ENCODE results near the gene CTDP1. TPM values are rescaled to one million over a fixed set of nuclear protein-coding genes. Genes with fewer than 3 reads are reported as not detected.

The CTDP1 gene
- total RNA-seq, 1 experiment from 2014 or later, result 16.1 TPM

DNA sequence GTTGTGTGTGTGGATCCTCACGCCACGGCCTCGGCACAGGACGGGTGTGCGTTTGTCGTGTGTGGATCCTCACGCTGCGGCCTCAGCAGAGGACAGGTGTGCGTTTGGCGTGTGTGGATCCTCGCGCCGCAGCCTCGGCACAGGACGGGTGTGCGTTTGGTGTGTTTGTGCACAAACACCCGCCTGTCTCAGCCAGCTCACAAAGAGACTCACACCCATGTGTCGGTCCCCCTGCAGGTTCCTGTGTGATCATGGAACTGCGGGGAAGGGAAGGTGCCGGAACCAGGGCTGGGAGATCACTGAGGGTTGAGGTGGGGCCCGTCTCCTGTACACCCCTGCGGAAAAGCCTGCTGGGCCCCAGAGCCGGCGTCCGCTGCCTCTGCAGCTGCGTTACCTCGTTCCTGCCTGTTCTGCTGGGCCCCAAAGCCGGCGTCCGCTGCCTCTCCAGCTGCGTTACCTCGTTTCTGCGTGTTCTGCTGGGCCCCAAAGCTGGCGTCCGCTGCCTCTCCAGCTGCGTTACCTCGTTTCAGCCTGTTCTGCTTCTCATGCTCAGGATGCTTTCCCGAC, 53.6 kb downstream of the CTDP1 start:
- ChIA-PET POLR2A (no interaction called here), CTCF (no interaction called here)
- Histone ChIP-seq H3K27me3 (replicated peaks; ENCODE audit: control insufficient read depth, insufficient read depth, low read length) (no peaks in the 10 kb centered on the region), H3K4me3 (ENCODE audit: low read depth, low read length) (no peak overlapping the region), H3K4me1 (no peaks in the 10 kb centered on the region), H3K9me3 (no peaks in the 10 kb centered on the region), H3K36me3 (ENCODE audit: control insufficient read depth, insufficient read depth, low read length) (no peaks in the 10 kb centered on the region)
- DNase-seq, result no peak
- H3K4me1 Mint-ChIP-seq (ENCODE audit: low read depth, unreplicated experiment), result no peaks in the 10 kb centered on the region
- H3K4me3 Mint-ChIP-seq (ENCODE audit: unreplicated experiment), result no peak overlapping the region
- no peak overlapping the region for H3K27ac Mint-ChIP-seq (ENCODE audit: unreplicated experiment)
- no TSS peak for BruUV-seq (replicated peaks)
- no peaks in the 10 kb centered on the region for H3K27me3 Mint-ChIP-seq (ENCODE audit: insufficient read depth, unreplicated experiment)
- no peaks in the 10 kb centered on the region for H3K9me3 Mint-ChIP-seq (ENCODE audit: unreplicated experiment)
- TF ChIP-seq, protein P1, sequence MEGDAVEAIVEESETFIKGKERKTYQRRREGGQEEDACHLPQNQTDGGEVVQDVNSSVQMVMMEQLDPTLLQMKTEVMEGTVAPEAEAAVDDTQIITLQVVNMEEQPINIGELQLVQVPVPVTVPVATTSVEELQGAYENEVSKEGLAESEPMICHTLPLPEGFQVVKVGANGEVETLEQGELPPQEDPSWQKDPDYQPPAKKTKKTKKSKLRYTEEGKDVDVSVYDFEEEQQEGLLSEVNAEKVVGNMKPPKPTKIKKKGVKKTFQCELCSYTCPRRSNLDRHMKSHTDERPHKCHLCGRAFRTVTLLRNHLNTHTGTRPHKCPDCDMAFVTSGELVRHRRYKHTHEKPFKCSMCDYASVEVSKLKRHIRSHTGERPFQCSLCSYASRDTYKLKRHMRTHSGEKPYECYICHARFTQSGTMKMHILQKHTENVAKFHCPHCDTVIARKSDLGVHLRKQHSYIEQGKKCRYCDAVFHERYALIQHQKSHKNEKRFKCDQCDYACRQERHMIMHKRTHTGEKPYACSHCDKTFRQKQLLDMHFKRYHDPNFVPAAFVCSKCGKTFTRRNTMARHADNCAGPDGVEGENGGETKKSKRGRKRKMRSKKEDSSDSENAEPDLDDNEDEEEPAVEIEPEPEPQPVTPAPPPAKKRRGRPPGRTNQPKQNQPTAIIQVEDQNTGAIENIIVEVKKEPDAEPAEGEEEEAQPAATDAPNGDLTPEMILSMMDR (IDR thresholded peaks at IDR 0.05; ENCODE audit: insufficient read depth in 1 of 2, low read depth in 1 of 2, low read length in 1 of 2, severe bottlenecking in 1 of 2, unreplicated experiment in 1 of 2), result no peak
- H3K36me3 Mint-ChIP-seq (ENCODE audit: insufficient read depth, unreplicated experiment), result peaks cover 38% of the 10 kb centered on the region
- intact Hi-C loops (cut with micrococcal nuclease; ENCODE audit: unreplicated experiment), result no loop called here

DNA sequence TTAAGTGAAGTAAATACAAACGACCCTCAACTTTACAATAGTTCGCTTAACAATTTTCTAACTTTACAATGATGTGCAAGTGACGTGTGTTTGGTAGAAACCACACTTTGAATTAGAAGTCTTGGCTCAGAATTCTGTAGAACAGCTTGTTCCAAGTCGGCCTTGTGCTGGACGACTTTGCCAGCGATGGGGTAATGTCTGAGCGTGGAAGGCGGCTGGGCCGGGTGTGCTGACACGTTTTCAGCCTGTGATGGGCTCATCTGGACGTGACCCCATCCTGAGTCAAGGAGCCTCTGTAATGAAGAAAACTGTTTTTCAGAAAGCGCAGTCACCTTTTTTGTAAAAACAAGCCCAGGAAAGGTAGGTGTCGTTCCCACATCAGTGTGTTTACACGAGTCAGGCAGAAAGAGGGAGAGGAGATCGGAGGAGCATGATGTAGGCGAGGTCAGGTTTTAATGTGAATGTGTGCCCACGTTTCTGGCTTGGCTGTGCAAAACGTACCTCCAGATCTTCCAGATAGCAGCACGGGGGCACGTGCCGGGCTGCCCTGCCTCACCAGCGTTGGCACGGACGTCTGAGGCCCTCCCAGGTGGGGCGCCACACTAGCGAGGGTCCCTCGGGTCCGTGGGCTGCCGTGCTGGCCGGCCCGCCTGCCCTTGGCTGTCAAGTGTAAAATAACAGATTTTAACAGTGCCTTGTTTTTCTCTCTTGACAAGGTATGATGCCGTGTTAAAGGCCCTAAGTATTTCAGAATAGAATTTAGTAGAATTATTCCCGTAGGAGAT, 54.6 kb downstream of the CTDP1 start:
- H3K4me1 Mint-ChIP-seq (ENCODE audit: low read depth, unreplicated experiment), result no peaks in the 10 kb centered on the region
- POLR2A ChIA-PET, result no interaction called here
- H3K4me3 Mint-ChIP-seq (ENCODE audit: unreplicated experiment), result no peak overlapping the region
- BruUV-seq (replicated peaks), result no TSS peak
- DNase-seq, result no peak
- H3K27me3 ChIP-seq (replicated peaks; ENCODE audit: control insufficient read depth, insufficient read depth, low read length), result no peaks in the 10 kb centered on the region
- no peaks in the 10 kb centered on the region for H3K4me1 ChIP-seq
- CTCF ChIA-PET, result no interaction called here
- no peaks in the 10 kb centered on the region for H3K36me3 ChIP-seq (ENCODE audit: control insufficient read depth, insufficient read depth, low read length)
- H3K36me3 Mint-ChIP-seq (ENCODE audit: insufficient read depth, unreplicated experiment), result peaks cover 31% of the 10 kb centered on the region
- no peaks in the 10 kb centered on the region for H3K9me3 Mint-ChIP-seq (ENCODE audit: unreplicated experiment)
- H3K4me3 ChIP-seq (ENCODE audit: low read depth, low read length), result no peak overlapping the region
- H3K9me3 ChIP-seq, result no peaks in the 10 kb centered on the region
- no peaks in the 10 kb centered on the region for H3K27me3 Mint-ChIP-seq (ENCODE audit: insufficient read depth, unreplicated experiment)
- intact Hi-C loops (cut with micrococcal nuclease; ENCODE audit: unreplicated experiment), result no loop called here
- H3K27ac Mint-ChIP-seq (ENCODE audit: unreplicated experiment), result no peak overlapping the region
- TF ChIP-seq, protein P1 (IDR thresholded peaks at IDR 0.05; ENCODE audit: insufficient read depth in 1 of 2, low read depth in 1 of 2, low read length in 1 of 2, severe bottlenecking in 1 of 2, unreplicated experiment in 1 of 2), result no peak

DNA sequence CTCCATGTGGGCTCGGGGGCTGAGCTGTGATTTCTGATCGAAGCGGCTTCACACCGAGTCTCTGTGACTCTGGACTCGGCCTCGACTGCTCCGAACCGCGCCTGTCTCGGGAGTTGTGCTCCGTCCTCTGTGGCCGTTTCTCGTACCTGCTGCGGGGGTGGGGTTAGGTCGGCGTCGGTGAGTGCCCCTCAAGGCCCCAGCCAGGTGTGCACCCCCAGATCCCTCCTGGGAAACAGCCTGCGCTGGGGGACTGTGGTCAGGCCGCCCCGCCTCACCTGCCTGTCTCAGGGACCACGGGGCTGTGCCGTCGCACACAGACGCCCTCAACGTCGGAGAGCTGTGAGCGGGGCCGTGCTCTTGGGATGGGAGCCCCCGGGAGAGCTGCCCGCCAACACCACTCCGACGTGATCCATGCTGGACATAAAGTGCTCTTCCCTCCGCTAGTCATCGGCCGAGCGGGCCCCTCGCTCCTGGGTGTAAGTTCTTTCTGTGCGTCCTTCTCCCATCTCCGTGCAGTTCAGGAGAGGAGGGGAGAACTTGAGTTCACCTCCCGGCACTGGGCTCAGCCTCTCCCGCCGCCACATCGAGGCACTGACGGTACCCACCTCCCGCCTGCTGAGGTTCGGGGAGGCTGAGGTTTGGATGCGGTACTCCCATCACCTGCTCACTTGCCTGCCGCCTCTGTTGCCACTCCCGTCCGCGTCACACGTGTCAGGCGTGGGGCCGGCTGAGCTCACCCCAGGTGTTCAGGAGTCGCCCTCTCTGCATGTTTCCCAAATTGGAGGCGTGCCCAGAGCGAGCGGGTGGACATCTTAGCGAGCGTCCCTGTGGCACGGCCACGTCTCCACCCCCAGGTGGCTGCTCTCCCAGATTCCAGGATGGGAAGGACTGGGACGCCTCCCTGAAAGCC, 55.7 kb downstream of the CTDP1 start:
- H3K4me3 ChIP-seq (ENCODE audit: low read depth, low read length), result no peak overlapping the region
- H3K36me3 ChIP-seq (ENCODE audit: control insufficient read depth, insufficient read depth, low read length), result no peaks in the 10 kb centered on the region
- no TSS peak for BruUV-seq (replicated peaks)
- H3K27ac Mint-ChIP-seq (ENCODE audit: unreplicated experiment), result no peak overlapping the region
- H3K4me1 ChIP-seq, result no peaks in the 10 kb centered on the region
- intact Hi-C loops (cut with micrococcal nuclease; ENCODE audit: unreplicated experiment), result no loop called here
- no peak overlapping the region for H3K4me3 Mint-ChIP-seq (ENCODE audit: unreplicated experiment)
- H3K36me3 Mint-ChIP-seq (ENCODE audit: insufficient read depth, unreplicated experiment), result peaks cover 22% of the 10 kb centered on the region
- CTCF ChIA-PET, result no interaction called here
- DNase-seq, result no peak
- POLR2A ChIA-PET, result no interaction called here
- H3K27me3 ChIP-seq (replicated peaks; ENCODE audit: control insufficient read depth, insufficient read depth, low read length), result no peaks in the 10 kb centered on the region
- no peaks in the 10 kb centered on the region for H3K27me3 Mint-ChIP-seq (ENCODE audit: insufficient read depth, unreplicated experiment)
- no peaks in the 10 kb centered on the region for H3K9me3 Mint-ChIP-seq (ENCODE audit: unreplicated experiment)
- no peaks in the 10 kb centered on the region for H3K9me3 ChIP-seq
- H3K4me1 Mint-ChIP-seq (ENCODE audit: low read depth, unreplicated experiment), result no peaks in the 10 kb centered on the region
- TF ChIP-seq, protein P1 (IDR thresholded peaks at IDR 0.05; ENCODE audit: insufficient read depth in 1 of 2, low read depth in 1 of 2, low read length in 1 of 2, severe bottlenecking in 1 of 2, unreplicated experiment in 1 of 2), result no peak
